ENCODE measurements around the gene CAMK1D. TPM values are rescaled to one million over a fixed set of nuclear protein-coding genes. Genes with fewer than 3 reads are reported as not detected.

Gene CAMK1D
- total RNA-seq, 6 experiments from 2014 or later: 5.3 to 10.8 (median 9.5) TPM

DNA sequence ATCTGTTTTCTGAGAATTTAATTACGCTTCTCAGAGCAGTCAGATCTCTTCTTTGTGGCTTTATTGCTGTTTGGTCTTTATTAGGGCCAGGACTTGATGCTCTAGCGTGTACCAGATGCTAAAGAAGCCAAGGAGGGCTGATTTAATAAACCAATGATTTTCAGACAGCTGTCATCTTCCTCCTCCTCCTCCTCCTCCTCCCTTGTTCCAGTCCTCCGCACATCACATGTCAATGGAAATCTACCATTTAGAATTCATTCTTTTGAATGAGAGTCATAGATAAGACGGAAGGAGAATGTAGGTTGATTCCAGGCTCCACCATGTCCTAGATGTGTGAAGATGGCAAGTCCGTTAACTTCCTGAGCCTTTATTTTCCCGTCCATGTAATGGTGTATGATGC lies 156.3 kb downstream of the CAMK1D start:
- ATAC-seq (no peak), DNase-seq (no peak)
- no peaks in the 10 kb centered on the region for H3K36me3 ChIP-seq
- H3K27ac ChIP-seq: no peak overlapping the region
- no peak for TF ChIP-seq POLR2A (IDR thresholded peaks at IDR 0.05)
- TF ChIP-seq, protein P1, sequence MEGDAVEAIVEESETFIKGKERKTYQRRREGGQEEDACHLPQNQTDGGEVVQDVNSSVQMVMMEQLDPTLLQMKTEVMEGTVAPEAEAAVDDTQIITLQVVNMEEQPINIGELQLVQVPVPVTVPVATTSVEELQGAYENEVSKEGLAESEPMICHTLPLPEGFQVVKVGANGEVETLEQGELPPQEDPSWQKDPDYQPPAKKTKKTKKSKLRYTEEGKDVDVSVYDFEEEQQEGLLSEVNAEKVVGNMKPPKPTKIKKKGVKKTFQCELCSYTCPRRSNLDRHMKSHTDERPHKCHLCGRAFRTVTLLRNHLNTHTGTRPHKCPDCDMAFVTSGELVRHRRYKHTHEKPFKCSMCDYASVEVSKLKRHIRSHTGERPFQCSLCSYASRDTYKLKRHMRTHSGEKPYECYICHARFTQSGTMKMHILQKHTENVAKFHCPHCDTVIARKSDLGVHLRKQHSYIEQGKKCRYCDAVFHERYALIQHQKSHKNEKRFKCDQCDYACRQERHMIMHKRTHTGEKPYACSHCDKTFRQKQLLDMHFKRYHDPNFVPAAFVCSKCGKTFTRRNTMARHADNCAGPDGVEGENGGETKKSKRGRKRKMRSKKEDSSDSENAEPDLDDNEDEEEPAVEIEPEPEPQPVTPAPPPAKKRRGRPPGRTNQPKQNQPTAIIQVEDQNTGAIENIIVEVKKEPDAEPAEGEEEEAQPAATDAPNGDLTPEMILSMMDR (IDR thresholded peaks at IDR 0.05): no peak
- H3K4me1 ChIP-seq: peaks cover 0 to 3% (median under 1%) of the 10 kb centered on the region in 4 donors
- no peaks in the 10 kb centered on the region for H3K9me3 ChIP-seq
- 92% methylated on average over 5 of the region's 6 CpGs for WGBS (ENCODE audit: insufficient coverage, low coverage, low lambda C conversion rate, missing lambda C conversion rate)
- no peak overlapping the region for H3K4me3 ChIP-seq
- intact Hi-C loops (cut with DNase I): no loop called here
- H3K27me3 ChIP-seq: no peaks in the 10 kb centered on the region

DNA sequence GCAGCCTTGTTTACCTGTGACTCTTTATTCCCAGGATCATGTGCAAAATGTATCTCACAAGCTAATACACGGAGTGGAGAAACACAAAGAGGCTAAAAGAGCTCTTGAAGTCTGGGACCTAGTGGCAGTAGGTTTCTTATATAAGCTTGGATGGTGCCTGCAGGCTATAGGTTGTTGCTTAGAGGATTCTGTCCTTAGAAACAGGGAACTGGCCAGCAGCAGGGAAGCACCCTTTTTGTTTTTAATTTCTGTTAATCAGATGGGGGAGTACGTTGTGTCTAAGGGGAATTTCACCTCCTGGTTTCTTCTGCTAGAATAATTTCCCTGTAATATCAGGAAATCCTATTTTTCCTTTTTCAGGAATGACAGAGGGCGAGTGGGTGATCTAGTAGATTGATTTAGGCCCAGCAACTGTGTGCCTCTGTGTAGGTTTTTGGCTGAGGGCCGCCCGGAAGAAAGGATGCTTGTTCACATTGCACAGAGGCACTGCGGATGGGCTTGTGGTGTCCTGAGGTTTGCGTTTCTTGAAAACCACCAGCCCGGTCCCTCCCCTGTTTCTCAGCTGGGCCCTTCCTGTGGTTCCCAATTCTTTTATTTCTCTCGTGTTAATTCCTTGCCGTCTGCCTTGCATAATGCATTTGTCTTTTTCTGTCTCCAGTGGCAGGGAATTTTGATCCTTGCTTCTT lies 158.0 kb downstream of the CAMK1D start:
- TF ChIP-seq, protein P1 (IDR thresholded peaks at IDR 0.05): no peak
- no peak for TF ChIP-seq POLR2A (IDR thresholded peaks at IDR 0.05)
- H3K9me3 ChIP-seq: no peaks in the 10 kb centered on the region
- H3K27me3 ChIP-seq: no peaks in the 10 kb centered on the region
- H3K4me1 ChIP-seq: no peaks in the 10 kb centered on the region
- intact Hi-C loops (cut with DNase I): no loop called here
- no peak overlapping the region for H3K27ac ChIP-seq
- no peak overlapping the region for H3K4me3 ChIP-seq
- 50% methylated on average over 9 of the region's 10 CpGs for WGBS (ENCODE audit: insufficient coverage, low coverage, low lambda C conversion rate, missing lambda C conversion rate)
- H3K36me3 ChIP-seq: no peaks in the 10 kb centered on the region
- DNase-seq (peak in 1 of 3 donors; percentile 14), ATAC-seq (no peak)

DNA sequence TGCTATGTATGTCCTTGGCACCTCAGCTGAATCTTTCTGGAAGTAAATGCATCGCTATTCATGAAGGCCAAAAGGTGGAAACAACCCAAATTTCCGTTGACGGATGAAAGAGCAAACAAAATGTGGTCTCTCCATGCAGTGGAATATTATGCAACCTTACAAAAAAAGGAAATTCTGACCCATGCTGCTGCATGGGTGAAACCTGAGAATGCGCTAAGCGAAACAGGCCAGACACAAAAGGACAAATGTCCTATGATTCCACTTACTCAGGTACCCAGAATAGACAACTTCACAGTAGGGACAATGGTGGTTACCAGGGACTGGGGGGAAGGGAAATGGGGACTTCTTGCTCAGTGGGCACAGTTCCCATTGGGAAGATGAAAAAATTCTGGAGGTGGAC lies 158.8 kb downstream of the CAMK1D start:
- intact Hi-C loops (cut with DNase I): no loop called here
- H3K27ac ChIP-seq: no peak overlapping the region
- WGBS (ENCODE audit: insufficient coverage, low coverage, low lambda C conversion rate, missing lambda C conversion rate): 68% methylated on average over 5 of the region's 5 CpGs
- no peaks in the 10 kb centered on the region for H3K27me3 ChIP-seq
- no peaks in the 10 kb centered on the region for H3K36me3 ChIP-seq
- no peaks in the 10 kb centered on the region for H3K4me1 ChIP-seq
- no peaks in the 10 kb centered on the region for H3K9me3 ChIP-seq
- TF ChIP-seq POLR2A (IDR thresholded peaks at IDR 0.05): no peak
- TF ChIP-seq, protein P1 (IDR thresholded peaks at IDR 0.05): no peak
- DNase-seq (peak in 1 of 3 donors; percentile 21), ATAC-seq (peak in 1 of 4 donors; percentile 57)
- H3K4me3 ChIP-seq: no peak overlapping the region

DNA sequence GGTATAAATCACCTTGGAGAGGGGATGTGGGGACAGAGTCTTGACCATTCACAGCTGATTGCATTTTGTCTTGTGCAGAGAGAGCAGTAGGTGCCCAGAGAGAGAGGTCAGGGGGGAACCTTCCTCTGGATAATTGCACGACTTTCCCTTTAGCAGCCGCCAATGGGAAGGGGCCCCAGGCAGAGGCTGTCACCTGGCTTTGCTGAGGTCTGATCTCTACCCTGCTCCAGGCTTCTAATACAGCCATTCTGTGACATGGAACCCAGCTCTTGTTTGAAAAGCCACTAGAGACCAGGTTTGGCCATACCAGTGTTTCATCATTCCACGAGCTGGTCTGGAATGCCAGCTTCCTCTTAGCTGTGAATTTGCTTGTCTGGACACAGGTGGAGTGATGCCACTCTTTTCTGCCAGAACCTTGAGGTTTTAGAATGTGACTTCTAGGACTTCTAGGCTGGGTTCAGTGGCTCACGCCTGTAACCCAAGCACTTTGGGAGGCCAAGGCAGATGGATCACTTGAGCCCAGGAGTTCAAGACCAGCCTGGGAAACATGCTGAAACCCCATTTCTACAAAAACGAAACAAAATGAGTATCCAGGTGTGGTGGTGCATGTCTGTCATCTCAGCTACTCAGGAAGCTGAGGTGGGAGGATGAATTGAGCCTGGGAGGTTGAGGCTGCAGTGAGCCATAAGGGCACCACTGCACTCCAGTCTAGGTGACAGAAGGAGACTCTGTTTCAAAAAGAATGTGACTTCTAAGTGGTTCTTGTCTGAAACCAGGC lies 159.9 kb downstream of the CAMK1D start:
- Histone ChIP-seq H3K4me1 (no peaks in the 10 kb centered on the region), H3K9me3 (no peaks in the 10 kb centered on the region), H3K27me3 (no peaks in the 10 kb centered on the region), H3K4me3 (no peak overlapping the region), H3K27ac (no peak overlapping the region), H3K36me3 (no peaks in the 10 kb centered on the region)
- no peak for TF ChIP-seq POLR2A (IDR thresholded peaks at IDR 0.05)
- TF ChIP-seq, protein P1 (IDR thresholded peaks at IDR 0.05): no peak
- intact Hi-C loops (cut with DNase I): no loop called here
- ATAC-seq (peak in 1 of 4 donors; percentile 20), DNase-seq (no peak)
- 78% methylated on average over 5 of the region's 5 CpGs for WGBS (ENCODE audit: insufficient coverage, low coverage, low lambda C conversion rate, missing lambda C conversion rate)

All from right lobe of liver (tissue), 6 donors.